H9 (cell line): ENCODE results near the gene LRRFIP1. TPM values are rescaled to one million over a fixed set of nuclear protein-coding genes. Genes with fewer than 3 reads are reported as not detected.

Source experiments
- DNase-seq: peaks from one replicate; pipeline ENCODE4 v3.0.0-alpha.2; 2017
- H2AFZ ChIP-seq: one replicate; pipeline ENCODE4 v1.6.1; 2013; ENCODE audit warnings: mild to moderate bottlenecking, low read length, control low read depth, moderate library complexity
- H2AK5ac ChIP-seq: 2 replicates; pipeline ENCODE4 v1.6.1; 2013; ENCODE audit warnings: low read length, control low read depth, mixed read lengths; ENCODE audit not compliant: insufficient read length
- H2BK120ac ChIP-seq: one replicate; pipeline ENCODE4 v1.6.1; 2013; ENCODE audit warnings: low read depth, mild to moderate bottlenecking, low read length, control low read depth, inconsistent platforms; ENCODE audit not compliant: poor library complexity, severe bottlenecking
- H2BK12ac ChIP-seq: 2 replicates; pipeline ENCODE4 v1.6.1; 2013; ENCODE audit warnings: low read length, control low read depth, mixed read lengths, low read depth; ENCODE audit not compliant: insufficient read length
- H2BK15ac ChIP-seq: 2 replicates; pipeline ENCODE4 v1.6.1; 2013; ENCODE audit warnings: low read depth, low read length, control low read depth
- H2BK20ac ChIP-seq: one replicate; pipeline ENCODE4 v1.6.1; 2013; ENCODE audit warnings: low read depth, mild to moderate bottlenecking, low read length, control low read depth, inconsistent platforms; ENCODE audit not compliant: poor library complexity, severe bottlenecking
- H2BK5ac ChIP-seq: 2 replicates; pipeline ENCODE4 v1.6.1; 2013; ENCODE audit warnings: low read length, control low read depth, mixed read lengths; ENCODE audit not compliant: insufficient read length
- H3K14ac ChIP-seq: 2 replicates; pipeline ENCODE4 v1.6.1; 2013; ENCODE audit warnings: low read length, control low read depth; ENCODE audit not compliant: insufficient read depth
- H3K18ac ChIP-seq: 2 replicates; pipeline ENCODE4 v1.6.1; 2013; ENCODE audit warnings: low read depth, mild to moderate bottlenecking, mixed read lengths, low read length, control low read depth; ENCODE audit not compliant: insufficient read length
- H3K23ac ChIP-seq: 2 replicates; pipeline ENCODE4 v1.6.1; 2013; ENCODE audit warnings: low read length, control low read depth, mixed read lengths, low read depth; ENCODE audit not compliant: insufficient read length
- H3K23me2 ChIP-seq: 2 replicates; pipeline ENCODE4 v1.6.1; 2013; ENCODE audit warnings: low read depth, mild to moderate bottlenecking, mixed read lengths, low read length, control low read depth; ENCODE audit not compliant: insufficient read length, poor library complexity, severe bottlenecking
- H3K27ac ChIP-seq: 2 replicates; pipeline ENCODE4 v1.5.1; 2013; ENCODE audit warnings: low read length, control low read depth, mixed read lengths, low read depth; ENCODE audit not compliant: insufficient read length
- H3K27me3 ChIP-seq: 2 replicates; pipeline ENCODE4 v1.6.1; 2013; ENCODE audit warnings: low read length, control low read depth, inconsistent platforms; ENCODE audit not compliant: insufficient read depth
- H3K4ac ChIP-seq: 2 replicates; pipeline ENCODE4 v1.6.1; 2013; ENCODE audit warnings: low read depth, mild to moderate bottlenecking, control low read depth, inconsistent platforms, low read length, moderate library complexity
- H3K4me1 ChIP-seq: 2 replicates; pipeline ENCODE4 v1.6.1; 2013; ENCODE audit warnings: low read length, control low read depth, inconsistent platforms; ENCODE audit not compliant: insufficient read depth
- H3K4me2 ChIP-seq: 2 replicates; pipeline ENCODE4 v1.6.1; 2013; ENCODE audit warnings: low read length, control low read depth, mixed read lengths; ENCODE audit not compliant: insufficient read length, insufficient read depth
- H3K56ac ChIP-seq: 2 replicates; pipeline ENCODE4 v1.6.1; 2013; ENCODE audit warnings: low read depth, mild to moderate bottlenecking, mixed read lengths, low read length, control low read depth; ENCODE audit not compliant: insufficient read length
- H3K79me1 ChIP-seq: 2 replicates; pipeline ENCODE4 v1.6.1; 2013; ENCODE audit warnings: low read depth, mild to moderate bottlenecking, moderate library complexity, low read length, control low read depth, inconsistent platforms; ENCODE audit not compliant: insufficient read depth, poor library complexity, severe bottlenecking
- H3K79me2 ChIP-seq: 2 replicates; pipeline ENCODE4 v1.6.1; 2013; ENCODE audit warnings: low read length, control low read depth, inconsistent platforms; ENCODE audit not compliant: insufficient read depth
- H3K9ac ChIP-seq: 2 replicates; pipeline ENCODE4 v1.6.1; 2013; ENCODE audit warnings: low read length, control low read depth, mixed read lengths; ENCODE audit not compliant: insufficient read length; ENCODE audit errors: extremely low read depth
- H3K9me3 ChIP-seq: one replicate; pipeline ENCODE4 v1.6.1; 2013; ENCODE audit warnings: low read depth, low read length, inconsistent platforms; ENCODE audit not compliant: control insufficient read depth
- H3T11ph ChIP-seq: one replicate; pipeline ENCODE4 v1.6.1; 2013; ENCODE audit warnings: mild to moderate bottlenecking, low read length, control low read depth, inconsistent platforms
- H4K20me1 ChIP-seq: one replicate; pipeline ENCODE4 v1.6.1; 2013; ENCODE audit not compliant: control insufficient read depth, insufficient read length, insufficient read depth
- H4K5ac ChIP-seq: 2 replicates; pipeline ENCODE4 v1.6.1; 2013; ENCODE audit warnings: low read depth, mild to moderate bottlenecking, mixed read lengths, low read length, control low read depth; ENCODE audit not compliant: insufficient read length
- H4K8ac ChIP-seq: replicated peaks from 2 replicates; pipeline ENCODE4 v1.6.1; 2013; ENCODE audit warnings: low read length, control low read depth, mixed read lengths, low read depth; ENCODE audit not compliant: insufficient read length
- H4K91ac ChIP-seq: 2 replicates; pipeline ENCODE4 v1.6.1; 2013; ENCODE audit warnings: low read depth, mild to moderate bottlenecking, moderate library complexity, mixed read lengths, low read length, control low read depth; ENCODE audit not compliant: insufficient read length
- H3K27ac Mint-ChIP-seq, 3 experiments: 2 replicates in 2 of 3; 3 replicates in 1 of 3; pipeline ENCODE4 v1.8.0; 2020 to 2021; ENCODE audit warnings: mixed read lengths in 3 of 3, mild to moderate bottlenecking in 1 of 3, moderate library complexity in 1 of 3
- H3K27me3 Mint-ChIP-seq: 2 replicates; pipeline ENCODE4 v1.8.0; 2021; ENCODE audit warnings: low read depth, mild to moderate bottlenecking, moderate library complexity, mixed read lengths
- H3K36me3 Mint-ChIP-seq, 3 experiments: 2 replicates in 2 of 3; 3 replicates in 1 of 3; pipeline ENCODE4 v1.8.0; 2020 to 2021; ENCODE audit warnings: low read depth in 3 of 3, mixed read lengths in 3 of 3; ENCODE audit not compliant: insufficient read depth in 1 of 3
- H3K4me1 Mint-ChIP-seq, 2 experiments: 2 replicates each; pipeline ENCODE4 v1.8.0; 2020; ENCODE audit warnings: mixed read lengths in 2 of 2
- H3K4me3 Mint-ChIP-seq, 2 experiments: 2 replicates in 1 of 2; 3 replicates in 1 of 2; pipeline ENCODE4 v1.8.0; 2020 to 2021; ENCODE audit warnings: mild to moderate bottlenecking in 2 of 2, mixed read lengths in 2 of 2, moderate library complexity in 1 of 2
- H3K9me3 Mint-ChIP-seq, 2 experiments: 2 replicates in 1 of 2; 3 replicates in 1 of 2; pipeline ENCODE4 v1.8.0; 2020; ENCODE audit warnings: mild to moderate bottlenecking in 2 of 2, mixed read lengths in 2 of 2, moderate library complexity in 1 of 2
- WGBS: extraction: QIAGEN DNeasy Blood & Tissue Kit; methylation state at CpG from one replicate; pipeline ENCODE4 v1.1.7; 2013; ENCODE audit warnings: missing lambda C conversion rate, low lambda C conversion rate, mixed read lengths; ENCODE audit not compliant: insufficient read length; ENCODE audit errors: extremely low coverage; 5-methylcytosine and 5-hydroxymethylcytosine counted together
- total RNA-seq: library from RNA; stranded (reverse); gene quantifications from 2 replicates; pipeline ENCODE4 v1.2.1, GENCODE V29; 2021
- TF ChIP-seq, protein P1 (sequence below): fragments of 200-600 bp; sonication (generic); conservative IDR thresholded peaks from 3 replicates; pipeline ENCODE4 v1.8.0; 2021; ENCODE audit warnings: antibody characterized with exemption, mild to moderate bottlenecking

Gene LRRFIP1
- total RNA-seq, 1 experiment from 2014 or later: 38.5 TPM

DNA sequence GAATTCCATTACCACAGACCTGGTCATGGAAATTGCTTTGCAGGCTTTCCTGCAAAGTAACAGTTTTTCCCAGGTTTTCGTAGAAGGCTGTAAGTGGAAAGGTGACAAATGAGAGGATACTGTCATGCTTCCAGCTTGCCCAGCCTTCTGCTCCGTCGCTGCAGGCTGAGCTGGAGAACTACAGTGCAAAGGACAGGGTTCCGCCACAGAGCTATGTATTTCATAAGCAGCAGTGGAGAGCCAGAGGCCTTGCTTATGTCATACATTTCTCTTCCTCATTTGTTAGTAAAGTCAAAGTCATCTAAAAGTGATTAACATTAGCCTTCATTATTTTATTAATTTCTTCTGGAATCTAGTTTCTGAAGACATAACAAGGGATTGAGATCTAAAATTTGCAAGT, 98.3 kb downstream of the LRRFIP1 start:
- Histone ChIP-seq H4K91ac (no peak overlapping the region), H2BK120ac (no peak overlapping the region), H3K56ac (no peak overlapping the region), H2BK5ac (no peak overlapping the region), H3K27me3 (no peaks in the 10 kb centered on the region), H3K4me1 (no peaks in the 10 kb centered on the region; the same call in 1 of the 2 replicates), H2AFZ (no peak overlapping the region), H2AK5ac (no peak overlapping the region), H2BK15ac (no peak overlapping the region), H2BK20ac (no peak overlapping the region), H3K23ac (no peak overlapping the region), H3T11ph (no peak overlapping the region), H3K14ac (no peak overlapping the region), H3K23me2 (no peaks in the 10 kb centered on the region), H2BK12ac (no peak overlapping the region), H4K20me1 (no peaks in the 10 kb centered on the region), H4K8ac (no peak overlapping the region), H3K27ac (no peak overlapping the region), H3K9ac (no peak overlapping the region), H3K9me3 (no peaks in the 10 kb centered on the region), H3K4ac (no peak overlapping the region), H3K4me2 (no peak overlapping the region), H3K79me2 (peaks cover 5% of the 10 kb centered on the region; the same call in 1 of the 2 replicates), H4K5ac (no peak overlapping the region), H3K18ac (no peak overlapping the region), H3K79me1 (peaks cover 3% of the 10 kb centered on the region)
- DNase-seq: no peak
- no peak overlapping the region for H3K27ac Mint-ChIP-seq
- WGBS: no CpG with 5 or more reads among the region's 4 CpGs
- peaks cover 21 to 23% of the 10 kb centered on the region in 2 experiments for H3K4me1 Mint-ChIP-seq
- H3K36me3 Mint-ChIP-seq: peaks cover 0 to 2% (median 0%) of the 10 kb centered on the region in 3 experiments; a peak in 2 of 7 replicates
- no peaks in the 10 kb centered on the region for H3K9me3 Mint-ChIP-seq
- H3K4me3 Mint-ChIP-seq: no peak overlapping the region
- TF ChIP-seq, protein P1, sequence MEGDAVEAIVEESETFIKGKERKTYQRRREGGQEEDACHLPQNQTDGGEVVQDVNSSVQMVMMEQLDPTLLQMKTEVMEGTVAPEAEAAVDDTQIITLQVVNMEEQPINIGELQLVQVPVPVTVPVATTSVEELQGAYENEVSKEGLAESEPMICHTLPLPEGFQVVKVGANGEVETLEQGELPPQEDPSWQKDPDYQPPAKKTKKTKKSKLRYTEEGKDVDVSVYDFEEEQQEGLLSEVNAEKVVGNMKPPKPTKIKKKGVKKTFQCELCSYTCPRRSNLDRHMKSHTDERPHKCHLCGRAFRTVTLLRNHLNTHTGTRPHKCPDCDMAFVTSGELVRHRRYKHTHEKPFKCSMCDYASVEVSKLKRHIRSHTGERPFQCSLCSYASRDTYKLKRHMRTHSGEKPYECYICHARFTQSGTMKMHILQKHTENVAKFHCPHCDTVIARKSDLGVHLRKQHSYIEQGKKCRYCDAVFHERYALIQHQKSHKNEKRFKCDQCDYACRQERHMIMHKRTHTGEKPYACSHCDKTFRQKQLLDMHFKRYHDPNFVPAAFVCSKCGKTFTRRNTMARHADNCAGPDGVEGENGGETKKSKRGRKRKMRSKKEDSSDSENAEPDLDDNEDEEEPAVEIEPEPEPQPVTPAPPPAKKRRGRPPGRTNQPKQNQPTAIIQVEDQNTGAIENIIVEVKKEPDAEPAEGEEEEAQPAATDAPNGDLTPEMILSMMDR: no peak
- no peaks in the 10 kb centered on the region for H3K27me3 Mint-ChIP-seq
